H7 (cell line): ENCODE data around the gene DNASE1L1. TPM values are rescaled to one million over a fixed set of nuclear protein-coding genes. Genes with fewer than 3 reads are reported as not detected.
A peak's percentile ranks its signal among the peaks of the same experiment; 100 is the strongest.

Experiments used
- DNase-seq: peaks from one replicate; pipeline ENCODE4 v3.0.0; 2012
- H3K27me3 ChIP-seq: 2 replicates; pipeline ENCODE4 v1.6.0; 2011; ENCODE audit warnings: mild to moderate bottlenecking, low read length; ENCODE audit not compliant: control insufficient read depth, insufficient read depth
- H3K36me3 ChIP-seq: replicated peaks from 2 replicates; pipeline ENCODE4 v1.5.1; 2011; ENCODE audit warnings: low read length; ENCODE audit not compliant: control insufficient read depth, insufficient read depth
- H3K4me3 ChIP-seq: 2 replicates; pipeline ENCODE4 v1.5.1; 2011; ENCODE audit warnings: low read depth, mild to moderate bottlenecking, control low read depth, low read length, moderate library complexity; ENCODE audit not compliant: insufficient read depth
- total RNA-seq: library from RNA; depleted of rRNA; stranded (reverse); fragments of >200 nt; shearing (Covaris generic); gene quantifications from 2 replicates; pipeline ENCODE4 v1.2.3, GENCODE V29; 2014

The DNASE1L1 gene
- total RNA-seq, 1 experiment from 2014 or later, result 26.6 TPM

GRCh38 chrX:154374313-154375155 is 34.5 kb downstream of the DNASE1L1 start, which contains the start of gene FLNA:
TSS of gene FLNA (minus strand) at chrX:154374634. CDS start at chrX:154371245, 3,389 bp downstream.
- peak; percentile 82 for DNase-seq
- Histone ChIP-seq H3K27me3 (peaks cover 6% of the 10 kb centered on the region; the same call in 1 of the 2 replicates), H3K36me3 (peaks cover 1% of the 10 kb centered on the region; the same call in 1 of the 2 replicates)

GRCh38 chrX:154373340-154374306 is 35.4 kb downstream of the DNASE1L1 start:
- peak; percentile 84 for DNase-seq
- H3K27me3 ChIP-seq, result peaks cover 6% of the 10 kb centered on the region; the same call in 1 of the 2 replicates

More at GRCh38 chrX:154374313-154375155, 34.5 kb downstream of the DNASE1L1 start, which contains the start of gene FLNA:
- H3K4me3 ChIP-seq, result peak within 1 kb of the TSS; percentile 32

GRCh38 chrX:154372612-154373022 is 36.4 kb downstream of the DNASE1L1 start:
- no peak for DNase-seq
- H3K27me3 ChIP-seq, result peaks cover 6% of the 10 kb centered on the region; the same call in 1 of the 2 replicates
- peaks cover 4% of the 10 kb centered on the region for H3K36me3 ChIP-seq
- H3K4me3 ChIP-seq, result no peak overlapping the region; the same call in 1 of the 2 replicates

More at GRCh38 chrX:154373340-154374306, 35.4 kb downstream of the DNASE1L1 start:
- H3K36me3 ChIP-seq, result peaks cover 1% of the 10 kb centered on the region; the same call in 1 of the 2 replicates
- H3K4me3 ChIP-seq, result peak overlapping the region; percentile 30

- DNase-seq, result peak; percentile 82
- H3K36me3 ChIP-seq, result peaks cover 10% of the 10 kb centered on the region
- peak overlapping the region; percentile 57 for H3K4me3 ChIP-seq
- peaks cover 6% of the 10 kb centered on the region; the same call in 1 of the 2 replicates for H3K27me3 ChIP-seq
These were observed 37.2 kb downstream of the DNASE1L1 start for GRCh38 chrX:154371789-154372300.

GRCh38 chrX:154371017-154371788 is 37.9 kb downstream of the DNASE1L1 start:
- Histone ChIP-seq H3K4me3 (peak overlapping the region; percentile 94), H3K36me3 (peaks cover 14% of the 10 kb centered on the region), H3K27me3 (peaks cover 6% of the 10 kb centered on the region; the same call in 1 of the 2 replicates)
- peak; percentile 95 for DNase-seq

- H3K4me3 ChIP-seq, result peak overlapping the region; percentile 94
- peaks cover 6% of the 10 kb centered on the region; the same call in 1 of the 2 replicates for H3K27me3 ChIP-seq
- H3K36me3 ChIP-seq, result peaks cover 18% of the 10 kb centered on the region
- DNase-seq, result peak; percentile 71
These were observed 38.6 kb downstream of the DNASE1L1 start for GRCh38 chrX:154370300-154371016.

- DNase-seq, result peak; percentile 92
- peaks cover 23% of the 10 kb centered on the region for H3K36me3 ChIP-seq
- H3K4me3 ChIP-seq, result peak overlapping the region; percentile 94
- H3K27me3 ChIP-seq, result peaks cover 6% of the 10 kb centered on the region; the same call in 1 of the 2 replicates
These were observed 39.4 kb downstream of the DNASE1L1 start for GRCh38 chrX:154369449-154370299.

- DNase-seq, result peak; percentile 81
- H3K36me3 ChIP-seq, result peaks cover 29% of the 10 kb centered on the region
These were observed 40.2 kb downstream of the DNASE1L1 start for GRCh38 chrX:154368630-154369448.

GRCh38 chrX:154367474-154368308 is 41.4 kb downstream of the DNASE1L1 start:
- Histone ChIP-seq H3K4me3 (no peak overlapping the region), H3K27me3 (peaks cover 3% of the 10 kb centered on the region; the same call in 1 of the 2 replicates), H3K36me3 (peaks cover 33% of the 10 kb centered on the region)
- DNase-seq, result no peak

More at GRCh38 chrX:154368630-154369448, 40.2 kb downstream of the DNASE1L1 start:
- Histone ChIP-seq H3K27me3 (peaks cover 3% of the 10 kb centered on the region; the same call in 1 of the 2 replicates), H3K4me3 (peak overlapping the region; percentile 94)

- no peak overlapping the region for H3K4me3 ChIP-seq
- no peaks in the 10 kb centered on the region for H3K27me3 ChIP-seq
- H3K36me3 ChIP-seq, result peaks cover 41% of the 10 kb centered on the region
- DNase-seq, result no peak
These were observed 42.4 kb downstream of the DNASE1L1 start for GRCh38 chrX:154366666-154367055.
